Motor neuron (in vitro differentiated cells): ENCODE data around the gene DDIAS. TPM values are rescaled to one million over a fixed set of nuclear protein-coding genes. Genes with fewer than 3 reads are reported as not detected.
A peak's percentile ranks its signal among the peaks of the same experiment; 100 is the strongest.

Experiments used
- ATAC-seq, 8 experiments: fragments of 200-7000 bp; cut with Tn5 transposase; replicated peaks in 6 of 8; 2 replicates each; pipeline ENCODE4 v1.8.0; 2021; ENCODE audit warnings: mild to moderate bottlenecking in 8 of 8, moderate library complexity in 8 of 8
- H3K27ac ChIP-seq, 2 donors: fragments of 250-450 bp; sonication (Bioruptor Pico); 2 replicates each; pipeline ENCODE4 v1.9.0; 2021; ENCODE audit warnings: antibody characterized with exemption in 2 of 2, mild to moderate bottlenecking in 2 of 2, moderate library complexity in 1 of 2
- H3K4me1 ChIP-seq, 2 donors: fragments of 250-450 bp; sonication (Bioruptor Pico); replicated peaks in 1 of 2; 2 replicates each; pipeline ENCODE4 v1.6.1; 2021; ENCODE audit warnings: antibody characterized with exemption in 2 of 2, mild to moderate bottlenecking in 2 of 2, moderate library complexity in 1 of 2
- H3K4me3 ChIP-seq, 5 donors: fragments of 250-450 bp; sonication (Bioruptor Pico); 2 replicates each; pipeline ENCODE4 v1.9.0; 2021; ENCODE audit warnings: antibody characterized with exemption in 5 of 5, mild to moderate bottlenecking in 5 of 5, moderate library complexity in 4 of 5
- WGBS, 10 experiments: fragments of 450-650 bp; shearing (Covaris generic); methylation state at CpG; one replicate each; pipeline ENCODE4 v1.0.0; 2022; 5-methylcytosine and 5-hydroxymethylcytosine counted together
- in situ Hi-C, 9 experiments: fragments of 400-800 bp; cut with MboI; loops; one replicate each; pipeline ENCODE4 v1.15.0; 2021; ENCODE audit warnings: low sequenced_read_pairs in 9 of 9, low pct_unique_long_range_greater_than_20kb in 2 of 9; ENCODE audit not compliant: unreplicated experiment in 9 of 9
- total RNA-seq, 8 experiments: library from RNA; unstranded; fragments of 300-600 nt; gene quantifications; 2 replicates each; pipeline versions ENCODE4 v1.2.3 to v1.2.4, GENCODE V29; 2022

The DDIAS gene
- total RNA-seq, 8 experiments from 2014 or later, result 0.23 to 9.4 (median 0.77) TPM

- in situ Hi-C loops, result loop anchor here in 1 of 9 experiments (25.0 kb wide), 1 partner anchor 154 kb away; no protein-coding TSS in a partner anchor
- Histone ChIP-seq H3K4me3 (no peak overlapping the region), H3K4me1 (peaks cover 2 to 3% of the 10 kb centered on the region in 2 donors), H3K27ac (no peak overlapping the region)
- 60 to 100% (median 84%) methylated on average over 1 to 2 of the region's 2 CpGs; no CpG with 5 or more reads in 2 of the 10 experiments for WGBS, 10 experiments
- ATAC-seq, result no peak
Observed at GRCh38 chr11:82865841-82866240, 35.7 kb upstream of the DDIAS start.

GRCh38 chr11:82867495-82868082 lies 33.9 kb upstream of the DDIAS start:
- in situ Hi-C loops, result loop anchor here in 1 of 9 experiments (25.0 kb wide), 1 partner anchor 155 kb away; no protein-coding TSS in a partner anchor
- WGBS, 10 experiments, result 0 to 31% (median 17%) methylated on average over 5 to 10 of the region's 10 CpGs; no CpG with 5 or more reads in 1 of the 10 experiments
- ATAC-seq, result peak in 7 of 8 experiments; percentile 11 to 75 (median 63)
- peaks cover 3 to 7% of the 10 kb centered on the region in 2 donors for H3K4me1 ChIP-seq
- no peak overlapping the region for H3K4me3 ChIP-seq
- H3K27ac ChIP-seq, result no peak overlapping the region

GRCh38 chr11:82869657-82870056 lies 31.9 kb upstream of the DDIAS start:
- peak in 3 of 8 experiments; percentile 41 to 87 (median 85) for ATAC-seq
- Histone ChIP-seq H3K4me1 (peaks cover 0 to 5% of the 10 kb centered on the region in 2 donors), H3K4me3 (no peak overlapping the region), H3K27ac (no peak overlapping the region)
- in situ Hi-C loops, result loop anchor here in 1 of 9 experiments (25.0 kb wide), 1 partner anchor 157 kb away; no protein-coding TSS in a partner anchor

- ATAC-seq, result peak in 1 of 8 experiments; percentile 16
- WGBS, 10 experiments, result 79 to 100% (median 88%) methylated on average over 1 to 2 of the region's 2 CpGs; no CpG with 5 or more reads in 3 of the 10 experiments
- Histone ChIP-seq H3K27ac (no peak overlapping the region), H3K4me3 (no peak overlapping the region), H3K4me1 (peaks cover 0 to 5% of the 10 kb centered on the region in 2 donors)
- in situ Hi-C loops, result loop anchor here in 1 of 9 experiments (25.0 kb wide), 1 partner anchor 159 kb away; no protein-coding TSS in a partner anchor
Observed at GRCh38 chr11:82871646-82872045, 29.9 kb upstream of the DDIAS start.

DNA sequence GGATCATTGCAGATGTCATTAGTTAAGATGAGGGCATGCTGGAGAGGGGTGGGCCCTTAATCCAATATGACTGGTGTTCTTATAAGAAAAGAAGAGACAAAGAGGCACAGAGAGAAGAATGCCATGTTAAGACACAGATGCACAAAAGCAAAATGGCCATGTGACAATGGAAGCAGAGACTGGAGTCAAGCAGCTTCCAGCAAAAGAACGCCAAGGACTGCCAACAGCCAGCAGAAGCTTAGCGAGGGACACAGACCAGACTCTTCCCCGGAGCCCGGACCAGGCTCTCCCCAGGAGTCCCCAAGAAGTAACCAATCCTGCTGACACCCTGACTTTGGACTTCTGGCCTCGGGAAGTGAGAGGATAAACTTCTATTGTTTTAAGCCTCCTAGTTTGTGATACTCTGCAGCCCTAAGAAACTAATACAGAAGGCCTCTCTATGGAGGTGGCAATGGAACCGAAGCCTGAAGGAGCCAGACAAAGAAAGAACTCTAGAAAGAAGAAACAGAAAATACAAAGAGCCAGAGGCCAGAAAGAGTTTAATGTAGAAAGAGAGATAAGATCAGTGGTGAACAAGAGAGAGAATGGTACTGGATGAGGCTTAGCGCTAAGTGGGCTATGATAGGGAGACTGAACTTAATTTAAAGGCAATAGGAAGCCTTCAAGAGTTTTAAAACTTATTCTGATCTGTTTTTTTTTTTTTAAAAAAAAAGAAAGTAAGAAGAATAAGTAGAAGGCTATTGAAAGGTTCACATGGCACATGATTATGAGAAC lies 29.0 kb upstream of the DDIAS start:
- Histone ChIP-seq H3K4me3 (no peak overlapping the region), H3K4me1 (peaks cover 0 to 5% of the 10 kb centered on the region in 2 donors), H3K27ac (no peak overlapping the region)
- in situ Hi-C loops, result loop anchor here in 1 of 9 experiments (25.0 kb wide), 1 partner anchor 160 kb away; no protein-coding TSS in a partner anchor
- WGBS, 10 experiments, result 66 to 93% (median 83%) methylated on average over 2 to 7 of the region's 7 CpGs; no CpG with 5 or more reads in 1 of the 10 experiments
- ATAC-seq, result no peak

GRCh38 chr11:82873919-82874333 lies 27.6 kb upstream of the DDIAS start:
- H3K4me3 ChIP-seq, result no peak overlapping the region
- 63 to 100% (median 79%) methylated on average over 1 to 5 of the region's 5 CpGs for WGBS, 10 experiments
- ATAC-seq, result no peak
- in situ Hi-C loops, result loop anchor here in 1 of 9 experiments (25.0 kb wide), 1 partner anchor 162 kb away; no protein-coding TSS in a partner anchor
- no peak overlapping the region for H3K27ac ChIP-seq
- H3K4me1 ChIP-seq, result peaks cover 0 to 5% of the 10 kb centered on the region in 2 donors

GRCh38 chr11:82874646-82875523 lies 26.7 kb upstream of the DDIAS start:
- ATAC-seq, result peak in 2 of 8 experiments; percentile 51 to 60
- no peak overlapping the region for H3K4me3 ChIP-seq
- H3K4me1 ChIP-seq, result peaks cover 0 to 5% of the 10 kb centered on the region in 2 donors
- WGBS, 10 experiments, result 47 to 96% (median 83%) methylated on average over 1 to 4 of the region's 4 CpGs; no CpG with 5 or more reads in 1 of the 10 experiments
- no peak overlapping the region for H3K27ac ChIP-seq
- in situ Hi-C loops, result loop anchor here in 1 of 9 experiments (25.0 kb wide), 1 partner anchor 163 kb away; no protein-coding TSS in a partner anchor

- Histone ChIP-seq H3K4me3 (no peak overlapping the region), H3K4me1 (no peaks in the 10 kb centered on the region), H3K27ac (no peak overlapping the region)
- in situ Hi-C loops, result no loop called here
- 40 to 100% (median 85%) methylated on average over 1 to 3 of the region's 3 CpGs; no CpG with 5 or more reads in 1 of the 10 experiments for WGBS, 10 experiments
- no peak for ATAC-seq
Observed at GRCh38 chr11:82883853-82884252, 17.7 kb upstream of the DDIAS start.

- Histone ChIP-seq H3K4me3 (peak overlapping the region in 1 of 5 donors; percentile 12), H3K4me1 (peaks cover 6 to 14% of the 10 kb centered on the region in 2 donors), H3K27ac (peak overlapping the region in 1 of 2 donors; percentile 24)
- in situ Hi-C loops, result no loop called here
- 54 to 79% (median 67%) methylated on average over 3 to 6 of the region's 6 CpGs for WGBS, 10 experiments
- ATAC-seq, result peak in 5 of 8 experiments; percentile 79 to 93 (median 90)
Observed at GRCh38 chr11:82889133-82890001, 12.2 kb upstream of the DDIAS start.

- H3K4me3 ChIP-seq, result no peak overlapping the region
Observed at GRCh38 chr11:82890002-82890341, 11.6 kb upstream of the DDIAS start.

GRCh38 chr11:82890936-82891335 lies 10.6 kb upstream of the DDIAS start:
- H3K4me1 ChIP-seq, result peaks cover 6 to 14% of the 10 kb centered on the region in 2 donors
- in situ Hi-C loops, result no loop called here
- no peak overlapping the region for H3K4me3 ChIP-seq
- ATAC-seq, result no peak
- H3K27ac ChIP-seq, result no peak overlapping the region

More at GRCh38 chr11:82890002-82890341, 11.6 kb upstream of the DDIAS start:
- H3K4me1 ChIP-seq, result peaks cover 6 to 14% of the 10 kb centered on the region in 2 donors
- H3K27ac ChIP-seq, result peak overlapping the region in 1 of 2 donors; percentile 24
- WGBS, 10 experiments, result 60 to 100% (median 80%) methylated on average over 1 of the region's 1 CpG; no CpG with 5 or more reads in 3 of the 10 experiments
- in situ Hi-C loops, result no loop called here
- ATAC-seq, result no peak
